GF-D8 (cell line): ENCODE data around the gene NCKAP5.

Experiments used
- DNase-seq: peaks from one replicate; lab custom pipeline; 2025; lab: John Stamatoyannopoulos, UW

Gene NCKAP5

DNA sequence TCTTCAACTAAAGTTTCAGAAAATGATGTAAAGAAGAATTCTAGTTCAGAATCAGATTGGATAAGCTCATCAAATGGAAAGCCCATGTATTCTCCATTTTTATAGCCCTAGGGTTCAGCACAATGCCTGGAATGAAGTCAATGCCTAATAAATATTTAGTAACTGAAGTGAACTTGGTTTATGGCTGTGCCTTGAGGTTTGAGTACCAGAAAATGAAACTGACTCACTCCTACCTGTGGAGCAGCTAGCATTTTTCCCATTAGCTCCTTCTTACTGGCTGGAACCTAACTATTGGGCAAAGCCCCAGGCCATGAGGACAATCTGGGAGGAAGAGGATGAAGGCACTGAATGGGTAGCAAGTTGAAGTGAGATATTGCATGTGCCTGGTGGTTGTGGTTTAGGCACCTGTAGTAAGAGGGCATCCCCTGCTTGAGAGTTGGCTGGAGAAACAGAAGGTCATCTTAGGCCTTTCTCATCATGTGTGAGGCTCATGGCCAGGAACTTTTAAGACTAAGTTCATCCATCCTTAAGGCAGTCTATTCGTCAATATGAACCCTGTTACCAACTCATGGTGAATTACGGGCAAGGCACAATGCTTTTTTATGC, 813.3 kb downstream of the NCKAP5 start:
- no peak for DNase-seq

DNA sequence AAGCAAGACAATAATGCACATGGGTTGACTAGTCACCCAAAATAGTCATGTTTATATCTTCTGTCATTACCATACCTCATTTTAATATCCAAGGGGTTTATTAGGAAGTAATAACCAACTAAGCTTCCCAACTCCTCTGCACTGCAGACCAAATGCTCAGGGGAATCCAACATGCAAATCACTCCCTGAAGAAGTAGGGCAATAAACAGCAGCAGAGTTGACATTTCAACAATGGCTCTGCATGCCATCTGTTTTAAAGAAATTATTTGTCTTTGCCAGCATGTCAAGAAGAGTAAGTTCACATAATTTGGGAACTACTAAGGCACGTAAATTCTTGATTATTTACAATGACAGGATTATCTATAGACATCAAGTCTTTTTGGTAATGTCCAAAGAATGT, 813.9 kb downstream of the NCKAP5 start:
- DNase-seq: no peak

DNA sequence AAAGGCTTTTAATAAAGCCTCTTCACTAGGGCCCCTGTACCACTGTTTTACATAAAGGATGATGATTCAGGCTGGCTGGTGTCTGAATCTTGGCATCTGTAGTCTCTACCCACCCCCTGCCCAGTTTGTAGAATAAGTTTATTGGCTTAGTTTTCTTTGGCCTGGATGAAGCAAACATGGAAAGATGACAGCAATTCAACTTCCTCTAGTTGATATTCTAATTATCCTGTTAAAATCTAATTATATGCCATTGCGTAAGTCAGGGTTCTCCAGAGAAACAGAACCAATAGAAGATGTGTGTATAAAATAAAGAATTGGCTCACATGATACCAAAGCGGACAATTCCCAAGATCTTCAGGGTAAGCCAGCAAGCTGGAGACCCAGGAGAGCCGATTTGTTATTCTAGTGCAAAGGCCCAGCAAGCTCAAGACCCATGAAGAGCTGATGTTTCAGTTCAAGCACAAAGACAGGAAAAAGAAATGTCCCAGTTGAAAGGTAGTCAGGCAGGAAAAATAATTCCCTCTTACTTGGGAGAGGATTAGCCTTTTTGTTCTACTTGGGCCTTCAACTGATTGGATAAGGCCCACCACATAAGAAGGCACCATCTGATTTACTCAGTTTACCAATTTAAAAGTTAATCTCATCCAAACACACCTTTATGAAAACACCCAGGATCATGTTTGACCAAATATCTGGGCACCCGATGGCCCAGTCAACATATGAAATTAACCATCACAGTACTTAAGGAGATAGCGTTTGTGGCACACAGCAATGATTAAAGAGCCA, 815.6 kb downstream of the NCKAP5 start:
- no peak for DNase-seq

DNA sequence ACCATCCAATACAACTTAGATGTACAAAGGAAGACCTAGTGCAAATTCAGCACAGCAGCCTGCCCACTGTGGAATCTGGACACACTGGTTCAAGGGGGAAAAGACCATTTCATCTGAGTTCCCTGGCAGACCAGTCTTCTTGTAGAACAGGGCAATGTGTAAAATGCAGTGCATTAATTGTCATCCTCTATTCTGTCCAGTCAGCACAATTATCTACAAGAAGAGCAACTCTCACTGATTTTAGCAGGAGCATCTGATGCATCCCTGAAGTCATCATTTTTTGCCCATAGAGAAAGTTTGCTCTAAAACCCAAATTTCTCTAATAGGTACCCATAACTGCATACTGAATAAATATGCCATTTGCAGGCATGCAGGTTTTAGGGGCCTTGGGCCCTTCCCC, 816.4 kb downstream of the NCKAP5 start:
- no peak for DNase-seq

DNA sequence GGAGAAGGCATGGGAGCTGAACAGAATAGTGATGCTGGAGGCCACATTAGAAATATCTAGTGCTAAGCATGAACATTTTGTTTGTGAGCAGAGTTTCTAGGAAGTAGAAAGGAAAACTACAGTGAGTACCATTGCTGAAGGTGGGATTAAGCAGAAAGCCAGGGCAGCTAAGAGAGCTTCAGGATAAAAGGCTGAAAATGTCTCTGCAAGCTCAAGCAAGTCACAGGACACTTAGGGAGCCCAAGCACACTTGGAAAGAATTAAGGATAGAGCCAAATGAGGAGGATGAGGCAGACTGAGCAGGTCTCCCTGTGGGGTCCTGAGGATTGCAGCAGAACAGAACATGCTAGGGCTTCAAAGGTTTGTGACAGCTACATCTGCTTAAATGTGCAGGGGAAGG, 817.7 kb downstream of the NCKAP5 start:
- DNase-seq: no peak

DNA sequence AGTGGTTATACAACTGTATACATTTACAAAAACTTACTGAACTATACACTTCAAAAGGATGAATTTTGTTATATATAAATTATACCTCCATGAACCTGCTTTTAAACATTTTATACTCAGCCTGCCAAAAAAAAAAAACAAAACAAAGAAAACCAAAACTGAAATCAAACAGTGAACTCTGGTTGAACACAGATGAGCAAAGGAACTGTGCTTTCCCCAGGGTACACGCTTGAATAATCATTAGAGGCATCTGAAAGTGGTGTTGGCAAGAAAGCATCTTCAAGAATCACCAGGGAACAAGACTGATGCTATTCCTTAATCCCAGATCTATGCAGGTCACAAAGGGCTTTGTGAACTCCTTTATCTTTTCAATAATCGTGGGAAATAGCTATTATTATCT, 821.2 kb downstream of the NCKAP5 start:
- no peak for DNase-seq

DNA sequence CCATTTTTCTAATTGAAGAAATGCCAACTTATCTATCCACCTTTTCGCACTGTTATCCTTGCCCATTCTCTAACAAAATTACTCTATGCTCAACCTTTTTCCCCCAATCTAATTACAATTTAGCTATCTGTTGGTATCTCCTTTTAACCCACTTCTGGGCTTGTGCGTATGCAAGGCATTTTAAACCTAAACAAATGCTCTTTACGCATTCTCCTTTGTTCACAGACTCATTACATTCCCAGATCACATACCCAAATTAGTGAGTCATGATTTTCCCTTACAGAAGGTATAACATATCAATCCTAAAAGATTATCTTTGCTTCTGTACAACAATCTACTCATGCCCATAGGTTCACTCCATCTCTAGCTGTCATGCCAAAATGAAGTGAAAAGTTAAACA, 826.5 kb downstream of the NCKAP5 start:
- DNase-seq: no peak

DNA sequence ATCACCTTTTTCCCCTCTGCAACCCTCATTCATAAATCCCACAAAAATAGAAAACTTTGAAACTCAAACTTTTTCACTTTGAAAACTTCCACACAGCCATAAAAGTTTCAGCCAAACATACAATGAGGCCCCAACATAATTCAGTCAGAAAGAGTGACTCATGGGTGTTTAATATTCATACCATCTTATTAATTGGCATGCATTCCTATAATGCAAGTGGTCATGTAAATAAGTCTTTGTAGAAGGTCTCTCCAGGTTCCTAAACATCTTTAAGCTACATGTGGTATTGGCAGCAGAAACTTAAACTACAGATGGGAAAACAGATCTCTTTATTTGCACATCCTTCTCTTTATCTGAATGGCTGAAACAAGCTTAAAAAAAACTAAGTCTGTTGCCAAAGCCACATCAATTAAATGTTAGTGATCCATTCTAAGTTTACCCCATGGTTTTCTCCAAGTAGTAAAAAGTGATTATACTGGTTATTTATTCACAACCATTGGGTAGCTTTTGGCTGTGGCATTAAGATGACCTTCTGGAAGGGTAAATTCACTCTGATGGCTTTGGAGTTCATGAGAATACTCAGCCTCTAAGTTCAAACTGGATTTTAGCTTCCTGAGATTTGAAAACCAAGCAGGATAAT, 828.1 kb downstream of the NCKAP5 start:
- no peak for DNase-seq

DNA sequence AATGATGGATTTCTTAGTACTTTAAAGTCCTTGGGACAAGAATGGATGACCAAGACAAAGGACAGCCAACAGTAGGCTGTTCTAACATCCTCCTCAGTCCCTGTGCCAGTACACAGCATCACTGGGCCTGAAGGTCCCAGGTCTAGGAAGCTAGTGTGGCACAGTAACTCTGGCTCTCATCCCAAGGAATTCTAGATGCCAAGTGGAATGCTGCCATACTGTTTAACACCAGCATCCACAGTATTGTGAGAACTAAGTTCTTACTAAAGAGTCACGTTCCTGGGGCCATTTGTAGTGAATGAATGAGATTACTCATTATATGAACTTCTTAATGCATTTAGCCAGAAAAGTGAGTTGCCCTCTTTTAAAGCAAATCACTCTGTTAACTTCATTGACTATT, 830.0 kb downstream of the NCKAP5 start:
- no peak for DNase-seq

DNA sequence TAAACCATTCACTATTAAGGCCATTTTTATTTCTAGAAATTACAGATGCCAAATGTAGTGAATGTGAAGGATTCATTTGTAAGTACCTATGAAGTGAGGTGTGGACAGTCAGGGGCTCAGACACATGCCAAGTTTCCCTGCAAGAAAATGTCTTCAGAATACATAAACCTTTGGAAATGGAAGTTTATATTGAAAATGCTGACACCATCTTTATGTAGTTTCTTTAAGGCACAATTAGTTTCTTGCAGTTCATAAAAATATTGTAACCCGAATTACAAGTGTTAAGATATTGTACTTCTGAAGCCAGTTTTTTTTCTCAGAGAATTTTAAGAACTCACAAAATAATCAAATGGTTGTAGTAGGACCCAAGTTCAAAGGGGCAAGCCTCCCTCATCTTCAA, 832.2 kb downstream of the NCKAP5 start:
- no peak for DNase-seq

DNA sequence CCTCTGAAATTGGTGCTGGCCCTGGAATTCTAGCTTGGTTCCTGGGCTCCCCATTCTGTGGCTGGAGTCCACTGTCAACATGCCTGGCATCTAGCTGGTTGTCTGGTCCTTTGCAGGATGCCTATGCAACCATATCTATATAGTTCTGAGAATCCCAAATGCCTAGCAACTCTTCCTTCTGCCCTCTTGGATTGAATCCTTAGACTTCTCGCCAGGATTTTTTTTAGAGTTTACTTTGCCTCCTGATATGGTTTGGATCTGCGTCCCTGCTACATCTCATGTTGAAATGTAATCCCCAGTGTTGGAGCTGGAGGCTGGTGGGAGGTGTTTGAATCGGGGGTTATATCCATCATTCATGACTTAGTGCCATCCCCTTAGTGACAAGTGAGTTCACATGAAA, 833.3 kb downstream of the NCKAP5 start:
- no peak for DNase-seq

DNA sequence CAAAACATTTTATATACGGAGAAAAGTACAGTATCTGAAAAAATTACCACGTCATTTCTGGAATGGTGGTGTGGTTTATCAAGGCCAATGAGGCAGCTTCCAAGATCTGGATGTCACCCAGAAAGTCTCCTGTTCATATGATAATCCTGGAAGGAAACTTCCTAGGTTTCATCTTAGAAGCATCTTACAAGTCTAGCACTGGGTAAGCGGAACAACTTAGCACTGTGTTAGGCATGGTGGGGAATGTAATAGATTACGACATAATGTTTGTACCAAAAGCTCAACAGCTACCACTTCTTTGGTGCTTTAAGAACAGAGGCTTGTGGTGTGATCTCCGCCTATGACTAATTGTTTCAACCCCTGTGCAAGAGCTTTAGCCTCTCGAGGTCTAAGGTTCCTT, 835.2 kb downstream of the NCKAP5 start:
- no peak for DNase-seq

DNA sequence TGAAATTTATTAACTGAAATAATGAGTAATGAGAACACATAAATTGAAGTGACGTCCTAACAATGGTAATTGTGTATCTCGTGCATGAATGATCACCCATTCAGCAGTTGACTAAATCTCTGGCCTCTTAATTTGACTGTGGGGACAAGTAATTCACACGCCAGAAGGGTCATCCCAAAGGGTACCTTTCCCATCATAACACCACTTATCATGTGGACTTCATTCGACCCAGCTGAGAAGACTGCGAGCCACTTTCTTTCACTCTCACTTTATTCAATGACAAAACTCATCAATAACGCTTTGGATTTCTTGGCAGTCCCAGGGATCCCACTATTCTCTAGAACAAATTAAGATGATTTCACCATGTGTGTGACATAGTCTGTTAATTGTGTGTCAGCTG, 835.6 kb downstream of the NCKAP5 start:
- DNase-seq: no peak

DNA sequence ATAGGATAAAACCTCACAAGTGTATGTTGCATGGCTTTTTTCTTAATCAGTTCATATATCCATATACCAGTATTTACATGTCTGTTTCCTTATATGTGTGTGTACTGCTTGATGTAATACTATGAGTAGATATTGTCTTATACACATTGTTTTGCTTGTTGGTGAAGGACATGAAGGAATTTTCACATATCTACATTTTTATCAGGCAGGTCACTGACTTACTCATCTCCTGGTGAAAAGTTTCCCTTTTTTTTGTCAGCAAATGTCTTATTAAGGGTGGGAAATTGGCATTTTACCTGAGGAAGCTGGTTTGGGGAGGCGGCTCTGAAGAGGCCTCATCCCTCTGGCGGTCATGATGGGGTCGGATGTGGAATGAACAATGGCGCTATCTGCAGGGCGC, 836.8 kb downstream of the NCKAP5 start:
- no peak for DNase-seq

DNA sequence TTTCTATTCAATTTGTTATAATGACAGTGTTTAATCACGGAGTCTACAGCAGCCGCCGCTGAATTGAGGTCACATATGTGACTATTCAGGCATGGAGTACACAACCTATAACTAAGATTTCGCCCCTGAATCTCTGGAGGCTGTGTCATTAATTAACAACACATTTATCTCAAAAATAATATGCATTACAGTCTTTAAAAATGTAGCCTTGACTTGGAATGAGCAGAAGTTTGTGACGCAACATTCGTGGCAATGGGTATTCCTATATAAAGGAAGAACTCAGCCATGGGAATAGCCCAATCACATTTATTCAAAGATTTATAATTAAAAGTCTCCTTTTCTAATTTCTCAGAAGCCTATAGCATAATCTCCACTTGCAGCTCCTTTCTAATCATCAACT, 837.7 kb downstream of the NCKAP5 start:
- no peak for DNase-seq

DNA sequence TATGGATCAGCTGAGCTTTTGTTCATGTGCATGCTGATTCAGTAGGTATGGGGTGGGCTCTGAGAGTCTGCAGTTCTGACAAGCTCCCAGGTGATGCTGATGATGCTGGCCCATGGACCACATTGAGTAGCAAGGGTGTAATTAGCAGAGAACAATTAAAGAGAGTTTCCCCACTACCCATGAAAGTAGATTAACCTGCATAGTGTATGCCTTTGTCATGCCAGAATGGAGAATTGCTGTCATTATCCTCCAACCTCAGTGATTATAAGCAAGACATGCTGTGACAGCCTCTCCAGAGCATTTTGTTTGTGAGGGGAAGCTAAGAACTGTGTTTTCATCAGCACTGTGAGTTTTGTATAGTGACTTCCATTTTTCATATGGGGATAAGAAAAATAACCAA, 838.7 kb downstream of the NCKAP5 start:
- no peak for DNase-seq

DNA sequence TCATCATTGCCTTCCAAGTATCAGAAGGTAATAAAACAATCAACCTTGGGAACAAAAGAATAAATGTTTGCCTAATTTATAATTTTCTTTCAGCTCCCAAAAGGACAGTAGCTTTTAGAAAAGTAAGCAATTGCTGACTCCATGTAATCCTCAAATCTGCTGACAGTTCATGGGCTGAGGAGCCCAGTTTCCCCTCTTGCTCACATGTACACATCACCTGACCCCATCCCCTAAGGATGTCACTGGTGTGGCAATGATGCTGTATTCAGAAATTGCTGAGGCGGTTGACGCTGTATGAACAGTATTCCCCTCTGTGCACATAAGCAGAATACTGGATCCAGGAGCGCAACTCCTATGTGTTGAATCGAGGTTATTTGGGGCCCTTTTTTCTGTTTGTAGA, 842.1 kb downstream of the NCKAP5 start:
- no peak for DNase-seq

DNA sequence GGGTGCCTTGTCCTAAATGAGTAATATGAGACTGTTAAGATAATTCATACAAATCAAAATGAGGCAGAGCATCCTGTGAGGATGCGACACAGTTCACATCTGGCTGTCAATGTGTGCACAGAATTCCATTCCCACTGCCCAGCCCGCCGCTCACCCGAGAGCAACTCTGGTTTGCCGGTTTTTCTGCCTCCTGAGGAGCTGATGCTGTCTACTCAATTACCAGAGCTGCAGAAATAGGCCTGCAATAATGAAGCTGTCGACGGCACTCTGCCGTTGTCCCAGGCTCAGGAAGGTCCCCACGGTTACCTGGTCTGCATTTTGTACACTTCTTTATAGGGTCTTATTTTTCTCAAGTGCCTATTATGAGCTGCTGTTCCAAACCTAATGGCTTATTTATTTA, 842.5 kb downstream of the NCKAP5 start:
- no peak for DNase-seq

DNA sequence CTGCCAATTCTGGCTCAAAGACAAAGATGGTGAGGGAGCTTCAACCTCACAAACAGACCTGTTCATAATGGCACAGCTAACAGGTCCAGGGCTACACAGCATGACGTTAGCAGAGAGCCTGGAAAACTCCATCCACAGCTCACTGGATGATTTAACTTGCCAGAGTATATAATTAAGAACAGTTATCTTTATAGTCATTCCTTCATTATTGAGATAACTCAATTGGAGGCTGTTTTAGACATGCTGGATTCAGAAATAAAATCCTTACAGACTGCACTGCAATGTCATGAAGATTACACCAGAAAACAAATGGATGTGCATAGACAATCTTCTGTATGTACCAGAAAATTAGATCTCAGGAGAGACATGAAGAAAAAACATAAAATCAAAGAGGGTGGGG, 843.1 kb downstream of the NCKAP5 start:
- no peak for DNase-seq

DNA sequence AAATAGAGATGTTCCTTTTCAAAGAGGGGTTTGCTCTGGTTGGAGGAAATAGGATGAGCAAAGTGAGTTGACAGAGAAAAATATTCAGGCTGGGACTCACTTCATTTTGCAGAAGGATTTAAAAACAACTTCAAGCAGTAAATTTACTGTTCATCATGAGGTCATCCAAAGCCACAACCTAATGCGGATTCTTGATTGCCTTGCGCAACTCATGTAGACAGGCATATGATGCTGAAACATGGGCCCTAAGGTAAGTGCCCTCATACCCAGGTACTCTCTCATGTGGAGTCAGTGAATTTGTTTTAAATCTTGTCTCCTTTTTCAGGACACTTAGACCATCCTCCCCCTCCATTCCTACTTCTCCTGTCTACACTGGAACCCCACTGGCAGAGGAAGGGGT, 846.3 kb downstream of the NCKAP5 start:
- DNase-seq: no peak

DNA sequence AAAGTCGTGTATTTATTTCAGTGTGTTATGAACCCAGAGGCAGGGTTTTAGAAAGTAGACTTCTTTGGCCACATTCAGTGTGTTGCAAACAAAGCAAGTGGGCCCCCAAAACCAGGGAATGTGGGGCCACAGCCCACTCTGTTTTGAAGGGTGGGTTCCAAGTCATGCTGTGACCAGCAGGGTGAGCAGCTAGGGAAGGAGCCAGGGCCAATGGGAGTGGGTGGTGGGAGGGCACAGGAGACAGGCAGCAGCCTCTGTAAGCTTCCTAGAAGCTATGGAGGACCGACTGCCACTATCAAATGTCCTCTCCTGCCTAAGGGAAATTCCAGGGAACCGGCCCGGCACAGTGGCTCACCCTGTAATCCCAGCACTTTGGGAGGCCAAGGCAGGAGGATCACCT, 847.9 kb downstream of the NCKAP5 start:
- DNase-seq: no peak

DNA sequence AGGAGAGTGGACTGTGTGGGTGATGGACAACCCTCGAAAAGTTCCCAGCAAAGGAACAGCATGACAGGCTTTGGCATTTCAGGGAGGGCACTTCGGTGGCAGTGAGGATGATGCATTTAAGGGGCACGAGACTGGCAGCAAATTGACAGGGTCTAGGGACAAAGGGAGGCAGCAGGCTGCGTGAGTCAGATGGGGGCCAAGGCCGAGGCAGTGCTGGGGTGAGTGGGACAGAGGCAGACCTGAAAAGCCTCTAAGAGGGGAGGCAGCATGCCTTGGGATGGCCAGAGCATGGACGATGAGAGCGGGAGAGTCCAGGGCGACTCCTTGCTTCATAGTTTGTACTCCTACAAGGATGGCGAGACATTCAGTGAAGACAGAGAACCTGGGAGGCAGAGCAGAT, 848.8 kb downstream of the NCKAP5 start:
- no peak for DNase-seq

DNA sequence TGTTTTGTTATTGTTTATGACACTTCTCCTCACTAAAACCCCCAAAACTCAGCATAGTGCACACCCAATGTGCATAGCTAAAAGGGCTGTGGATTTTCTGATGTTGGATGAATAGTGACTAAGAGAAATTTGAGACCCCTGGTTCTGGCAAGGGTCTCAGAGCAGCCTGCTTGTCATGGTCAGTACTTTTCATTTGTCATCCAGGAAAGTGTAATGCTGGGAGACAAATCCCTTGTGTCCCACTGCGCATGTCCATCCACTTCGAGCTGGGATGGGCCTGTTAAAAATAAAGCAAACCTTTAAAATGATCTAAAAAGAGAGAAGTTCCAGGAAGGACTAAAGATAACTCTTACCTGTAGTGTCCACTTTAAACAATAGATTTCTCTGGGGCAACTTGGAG, 851.3 kb downstream of the NCKAP5 start:
- DNase-seq: no peak
